ENCODE measurements around the gene MAPK14.

MAPK14 gene

DNA sequence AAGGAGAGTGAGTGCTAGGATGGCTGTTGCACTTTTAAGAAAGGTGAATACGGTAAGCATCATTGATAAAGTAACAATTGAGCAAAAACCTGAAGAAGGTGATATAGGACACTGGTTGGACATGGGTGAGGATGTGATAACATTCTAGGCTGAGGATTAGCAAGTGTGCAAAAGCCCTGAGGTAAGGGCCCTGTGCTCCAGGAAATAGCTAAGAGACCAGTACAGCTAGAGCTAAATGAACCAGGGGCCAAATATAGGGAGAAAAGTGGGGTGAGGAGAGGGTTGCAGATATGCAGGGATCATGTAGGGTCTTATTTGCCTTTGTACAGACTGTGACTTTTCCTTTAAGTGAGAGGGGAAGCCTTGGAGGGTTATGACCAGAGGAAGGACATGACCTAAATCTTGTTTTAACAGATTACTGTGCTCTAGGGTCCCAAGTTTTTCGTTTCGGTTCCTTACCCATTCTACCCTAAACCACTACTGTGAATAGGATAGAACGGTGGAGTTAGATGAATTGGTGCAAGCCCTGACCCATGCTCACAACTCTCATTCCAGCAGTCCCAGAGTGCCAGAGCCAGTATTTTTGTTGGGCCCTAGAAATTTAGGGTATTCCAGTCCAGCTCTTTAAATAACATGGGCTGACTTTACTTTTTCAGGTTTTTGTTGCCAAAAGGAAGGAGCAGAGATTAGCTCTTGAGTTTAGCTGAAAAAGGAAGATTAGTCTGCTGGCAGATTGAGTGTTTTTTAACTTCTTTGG lies 10.7 kb downstream of the MAPK14 start:
- no peak for DNase-seq

DNA sequence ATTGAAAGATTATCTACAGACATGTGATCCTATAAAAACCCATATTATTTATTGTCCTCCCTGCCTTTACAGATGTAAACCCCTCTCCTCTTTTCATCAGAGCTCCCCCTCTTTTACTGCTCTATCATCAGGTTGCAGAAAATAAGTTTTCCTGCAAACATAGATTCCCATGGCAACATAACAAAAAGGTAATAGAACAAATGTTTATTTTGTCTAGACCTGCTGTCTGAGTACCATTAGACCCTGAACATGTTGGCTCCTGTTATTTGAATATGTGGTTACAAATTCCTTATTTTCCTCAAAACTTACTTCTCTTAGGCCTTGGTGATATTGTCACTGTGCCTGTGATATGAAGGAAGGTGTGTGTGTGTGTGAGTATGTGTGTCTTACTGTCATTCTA lies 11.5 kb downstream of the MAPK14 start:
- no peak for DNase-seq

DNA sequence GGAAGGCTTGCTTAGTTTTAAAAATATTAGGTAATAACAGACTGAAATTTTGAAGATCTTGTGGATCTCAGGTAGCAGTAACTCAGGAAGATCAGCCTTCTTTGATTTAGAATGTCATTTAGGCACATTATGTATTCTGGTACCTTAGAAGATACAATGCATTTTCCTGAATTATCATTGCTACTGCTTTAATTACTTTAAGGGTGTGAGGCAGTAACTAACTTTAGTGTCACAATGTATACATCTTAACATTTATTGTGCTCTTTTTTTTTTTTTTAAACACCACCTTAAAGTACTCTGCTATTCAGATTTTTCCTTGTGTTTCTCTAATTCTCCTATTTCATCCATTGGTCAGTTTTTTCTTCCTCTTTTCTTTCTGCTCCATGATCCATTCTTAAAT lies 13.3 kb downstream of the MAPK14 start:
- no peak for DNase-seq

DNA sequence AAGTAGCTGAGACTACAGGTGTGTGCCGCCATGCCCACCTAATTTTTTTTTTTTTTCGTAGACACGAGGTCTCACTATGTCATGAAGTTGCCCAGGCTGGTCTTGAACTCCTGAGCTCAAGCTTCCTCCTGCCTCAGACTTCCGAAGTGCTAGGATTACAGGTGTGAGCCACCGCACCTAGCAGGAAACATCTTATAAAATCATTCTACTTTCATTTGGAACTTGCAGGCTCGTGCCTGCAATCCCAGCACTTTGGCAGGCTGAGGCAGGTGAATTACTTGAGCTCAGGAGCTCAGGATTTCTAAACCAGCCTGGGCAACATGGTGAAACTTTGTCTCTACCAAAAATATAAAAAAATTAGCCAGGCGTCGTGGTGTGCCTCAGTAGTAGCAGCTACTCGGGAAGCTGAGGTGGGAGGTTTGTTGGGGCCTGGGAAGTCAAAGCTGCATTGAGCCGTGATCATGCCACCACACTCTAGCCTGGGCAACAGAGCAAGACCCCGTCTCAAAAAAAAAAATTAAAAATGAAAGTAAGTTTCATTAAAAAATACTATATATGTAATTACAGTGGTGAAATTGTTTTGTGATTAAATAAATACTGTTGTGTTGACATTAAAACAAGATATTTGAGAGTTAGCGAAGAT lies 15.1 kb downstream of the MAPK14 start:
- no peak for DNase-seq

DNA sequence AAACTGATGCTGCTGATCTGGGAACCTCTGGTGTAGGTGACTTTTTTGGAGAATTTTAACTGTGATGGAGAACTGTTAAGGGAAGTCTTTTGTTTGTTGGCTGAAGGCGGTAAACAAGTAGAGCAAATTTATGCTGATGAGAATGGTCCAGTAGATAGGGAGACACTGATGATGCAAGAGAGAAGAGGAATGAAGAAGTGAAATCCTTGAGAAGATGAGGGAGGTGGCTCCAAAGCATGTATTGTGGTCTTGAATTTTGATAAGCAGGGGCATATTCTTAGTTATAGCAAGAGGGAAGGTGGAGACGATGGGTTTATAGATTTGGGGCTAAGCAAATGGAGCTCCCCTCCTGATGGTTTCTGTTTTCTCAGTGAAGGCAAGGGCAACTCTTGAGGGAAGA lies 22.0 kb downstream of the MAPK14 start:
- DNase-seq: no peak

DNA sequence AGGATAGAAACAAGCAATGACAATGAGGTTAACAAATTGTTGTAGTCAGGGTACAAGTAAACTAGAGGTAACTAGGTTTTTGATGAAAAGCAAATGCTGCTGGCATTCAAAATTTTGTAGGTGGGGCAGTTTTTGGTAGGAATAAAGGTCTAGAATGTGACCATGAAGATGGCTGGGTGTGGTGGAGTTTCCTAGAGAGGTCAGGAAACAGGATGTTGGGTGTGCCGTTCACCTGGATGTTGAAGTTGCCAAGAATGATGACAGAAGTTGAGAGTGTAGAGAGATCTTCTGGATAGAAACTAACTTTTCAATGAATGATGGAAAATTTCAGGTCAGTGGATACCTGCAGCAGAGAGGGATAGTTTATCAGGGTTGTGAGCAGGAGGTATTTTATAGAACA lies 22.7 kb downstream of the MAPK14 start:
- no peak for DNase-seq

DNA sequence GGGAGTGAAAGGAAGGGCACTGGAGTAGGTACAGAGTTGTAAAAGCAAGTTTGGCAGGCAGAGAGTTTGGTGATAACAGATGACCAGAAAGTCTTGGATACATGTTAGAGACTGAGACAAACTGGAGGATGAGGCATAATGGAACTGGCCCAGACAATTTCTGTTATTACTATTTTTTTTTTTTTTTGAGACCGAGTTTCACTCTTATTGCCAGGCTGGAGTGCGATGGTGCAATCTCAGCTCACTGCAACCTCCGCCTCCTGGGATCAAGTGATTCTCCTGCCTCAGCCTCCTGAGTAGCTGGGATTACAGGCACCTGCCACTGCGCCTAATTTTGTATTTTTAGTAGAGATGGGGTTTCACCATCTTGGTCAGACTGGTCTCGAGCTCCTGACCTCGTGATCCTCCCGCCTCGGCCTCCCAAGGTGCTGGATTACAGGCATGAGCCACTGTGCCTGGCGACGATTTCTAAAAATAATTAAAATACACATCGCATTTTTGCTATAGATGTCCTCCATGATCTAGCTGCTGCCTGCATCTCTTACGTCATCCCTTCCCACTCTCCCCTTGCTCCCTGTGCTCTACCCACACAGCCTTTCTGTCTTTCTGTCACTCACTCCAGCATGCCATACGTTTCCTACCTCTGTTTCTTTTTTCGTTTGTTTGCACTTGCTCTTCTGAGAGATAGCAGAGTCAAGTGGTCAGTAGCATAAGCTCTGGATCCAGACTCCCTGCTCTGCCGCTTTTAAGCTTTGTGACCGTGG lies 23.5 kb downstream of the MAPK14 start:
- DNase-seq: no peak

DNA sequence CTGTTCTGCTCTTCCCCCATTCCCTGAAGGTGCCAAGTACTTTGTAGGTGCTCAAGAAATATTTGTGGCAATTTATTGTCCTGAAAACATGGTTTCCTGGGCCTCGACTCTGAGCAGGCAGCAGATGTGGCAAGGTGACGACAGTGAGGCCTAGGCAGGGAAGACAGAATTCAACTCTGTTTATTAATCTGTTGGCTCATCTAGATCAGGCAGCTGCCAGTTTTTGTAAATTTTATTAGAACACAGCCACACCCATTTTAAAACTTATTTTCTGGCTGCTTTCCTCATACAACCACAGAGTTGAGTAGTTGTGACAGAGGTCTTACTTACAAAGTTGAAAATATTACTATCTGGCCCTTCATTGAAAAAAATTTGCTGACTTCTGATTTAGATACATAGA lies 24.5 kb downstream of the MAPK14 start:
- no peak for DNase-seq

DNA sequence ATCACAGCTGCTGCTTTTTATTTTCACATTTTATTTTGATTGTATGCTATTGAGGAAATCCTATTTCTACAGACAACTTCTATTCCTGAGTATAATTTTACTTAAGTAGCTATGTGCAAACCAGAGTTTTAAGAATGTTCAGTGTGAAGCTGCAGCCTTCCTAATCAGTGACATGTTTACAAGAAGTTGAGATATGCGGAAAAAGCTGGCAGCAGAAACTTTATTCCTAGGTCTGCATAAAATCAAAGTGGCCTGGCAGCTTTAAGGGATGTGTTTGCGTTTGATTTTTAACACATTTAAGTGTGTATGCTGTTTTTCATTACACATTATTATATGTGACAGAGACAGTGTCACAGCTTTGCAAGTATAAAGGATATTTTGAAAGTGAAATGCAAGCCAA lies 26.3 kb downstream of the MAPK14 start:
- no peak for DNase-seq

DNA sequence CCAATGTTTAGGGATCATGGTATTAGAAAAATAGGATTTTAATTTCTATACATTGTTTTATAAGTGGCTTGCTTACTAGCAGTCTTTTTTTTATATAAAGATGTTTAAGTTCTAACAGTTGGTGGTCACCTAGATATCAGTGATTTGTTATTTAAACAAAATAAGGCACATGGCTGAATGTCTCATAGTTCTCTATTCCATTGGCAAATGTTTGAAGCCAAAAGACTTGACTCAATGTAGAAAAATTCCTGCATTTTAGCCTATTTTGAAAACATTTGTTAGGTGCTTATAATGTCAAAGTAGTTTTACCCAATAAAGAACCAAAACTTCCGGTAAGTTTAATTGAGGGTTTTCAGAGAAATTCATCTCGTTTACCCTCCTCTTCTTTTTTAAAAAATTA lies 26.8 kb downstream of the MAPK14 start:
- DNase-seq: no peak

DNA sequence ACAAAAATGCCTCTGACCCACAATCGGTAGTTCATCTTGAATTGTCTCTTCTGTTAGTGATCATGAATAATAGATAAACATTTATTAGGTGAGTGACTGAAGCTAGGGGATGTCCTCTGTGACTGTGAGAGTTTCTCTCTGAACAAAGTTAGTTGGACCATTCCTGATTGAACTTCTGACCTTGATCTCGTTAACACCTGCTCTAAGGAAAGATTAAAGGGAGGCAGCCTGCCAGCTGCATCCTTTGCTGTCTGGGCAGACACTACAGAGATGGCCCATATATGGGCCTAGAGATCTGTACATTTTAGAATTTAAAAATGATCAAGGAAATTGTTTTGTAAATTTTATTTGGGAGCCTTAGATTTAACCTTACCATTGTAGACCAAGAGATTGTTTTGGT lies 27.3 kb downstream of the MAPK14 start:
- no peak for DNase-seq

DNA sequence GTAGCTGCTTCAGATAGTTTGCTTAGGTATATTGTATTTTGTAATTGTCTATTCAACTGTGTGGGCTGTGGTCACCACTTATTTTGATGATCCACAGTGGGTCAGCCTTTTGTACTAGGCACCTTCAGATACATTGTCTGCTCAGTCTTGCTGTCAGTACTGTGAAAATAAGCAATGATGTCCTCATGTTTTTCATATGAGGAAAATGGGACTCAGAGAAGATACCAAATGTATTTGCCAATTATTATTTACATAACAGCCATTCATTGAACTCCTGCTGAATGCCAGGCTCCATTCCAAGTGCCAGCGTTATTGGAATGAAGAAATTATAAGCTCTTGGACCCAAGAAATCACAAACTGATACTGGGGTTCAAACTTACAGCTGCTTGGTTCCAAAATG lies 28.6 kb downstream of the MAPK14 start:
- DNase-seq: no peak

DNA sequence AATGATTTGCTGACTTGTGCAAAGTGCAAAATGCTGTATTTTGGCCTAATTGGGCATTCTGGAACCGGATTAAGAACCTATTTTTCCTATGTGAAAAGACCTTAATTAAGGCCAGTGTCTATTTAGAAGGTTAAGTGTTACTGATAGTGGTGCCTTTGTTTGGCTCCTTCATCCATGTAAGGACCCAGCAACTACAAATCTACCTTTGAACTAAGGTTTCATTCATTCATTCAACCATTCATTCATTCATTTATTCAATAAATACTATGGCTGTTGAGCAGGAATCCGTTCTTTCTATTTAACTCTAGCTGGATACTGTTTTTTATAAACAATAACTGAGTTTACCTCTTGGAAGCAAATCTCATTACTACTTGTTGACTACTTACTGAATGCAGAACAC lies 33.6 kb downstream of the MAPK14 start:
- no peak for DNase-seq

DNA sequence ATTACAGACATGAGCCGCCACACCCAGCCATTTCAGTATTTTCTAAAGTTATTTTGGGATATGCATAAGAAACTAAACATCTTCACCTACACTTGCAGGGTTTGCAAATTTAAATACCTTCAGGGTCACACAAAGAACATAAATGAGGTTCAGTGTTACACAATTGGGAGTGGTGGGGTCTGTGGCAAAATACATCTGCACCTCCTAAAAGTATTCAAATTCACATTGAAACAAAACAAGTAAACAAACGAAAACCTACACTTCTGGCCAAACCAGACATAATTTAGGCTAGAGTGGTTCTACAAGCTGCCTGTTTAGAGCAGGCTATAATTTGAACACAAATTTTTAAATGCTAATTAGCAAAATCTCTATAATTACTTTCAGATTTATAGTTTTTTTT lies 34.6 kb downstream of the MAPK14 start:
- no peak for DNase-seq

DNA sequence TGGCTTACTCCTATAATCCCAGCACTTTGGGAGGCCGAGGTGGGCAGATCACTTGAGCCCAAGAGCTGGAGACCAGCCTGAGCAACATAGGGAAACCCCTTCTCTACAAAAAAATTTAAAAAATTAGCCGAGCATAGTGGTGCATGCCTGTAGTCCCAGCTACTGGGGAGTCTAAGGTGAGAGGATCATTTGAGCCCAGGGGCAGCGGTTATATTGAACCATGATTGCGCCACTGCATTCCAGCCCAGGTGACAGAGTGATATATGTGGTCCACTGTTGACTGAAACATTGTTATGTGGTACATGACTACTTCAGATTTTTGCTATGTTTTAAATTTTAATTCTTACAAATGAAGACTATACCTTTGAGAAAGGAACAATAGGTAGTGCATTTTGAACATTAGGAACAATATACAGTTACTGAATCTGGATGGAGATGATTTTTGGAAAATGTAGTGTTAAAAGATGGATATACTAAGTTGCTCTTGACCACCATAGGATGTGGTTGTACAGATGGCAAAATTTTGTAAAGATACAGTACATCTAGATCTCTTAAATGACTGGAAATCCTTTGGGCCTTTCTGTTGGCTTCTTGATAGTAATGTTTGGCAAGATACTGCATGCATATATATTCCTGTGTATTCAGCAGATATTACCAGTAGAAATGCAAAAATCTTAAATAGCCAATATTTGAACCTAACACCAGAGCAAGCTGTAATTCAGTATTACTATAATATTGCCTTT lies 35.9 kb downstream of the MAPK14 start:
- no peak for DNase-seq

DNA sequence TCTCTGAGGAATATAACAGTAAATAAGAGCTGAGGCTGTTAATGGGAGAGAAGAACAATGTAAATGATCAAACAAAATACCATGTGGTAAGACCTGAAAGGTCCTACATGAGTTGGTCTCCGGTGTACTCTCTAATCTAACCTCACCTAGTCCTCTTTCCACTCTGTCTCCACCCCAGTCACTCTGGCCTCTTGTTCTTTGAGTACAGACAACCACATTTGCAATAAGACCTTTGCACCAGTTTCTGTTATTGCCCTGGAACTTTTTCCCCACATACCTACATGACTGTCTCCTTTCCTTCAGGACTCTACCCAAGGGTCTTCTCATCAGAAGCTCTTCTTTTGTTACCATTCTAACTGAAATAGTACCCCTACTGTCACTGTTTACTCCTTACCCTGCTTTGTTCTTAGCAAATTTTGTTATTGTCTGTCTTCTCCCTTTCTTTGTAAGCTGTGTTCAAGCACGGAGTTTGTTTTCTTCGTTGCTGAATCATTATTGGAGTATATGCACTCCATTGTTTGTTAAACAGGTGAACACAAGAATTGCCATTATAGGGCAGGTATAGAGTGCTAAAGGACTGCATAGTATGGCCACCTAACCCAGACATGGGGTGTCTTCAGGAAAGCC lies 37.3 kb downstream of the MAPK14 start:
- DNase-seq: no peak

DNA sequence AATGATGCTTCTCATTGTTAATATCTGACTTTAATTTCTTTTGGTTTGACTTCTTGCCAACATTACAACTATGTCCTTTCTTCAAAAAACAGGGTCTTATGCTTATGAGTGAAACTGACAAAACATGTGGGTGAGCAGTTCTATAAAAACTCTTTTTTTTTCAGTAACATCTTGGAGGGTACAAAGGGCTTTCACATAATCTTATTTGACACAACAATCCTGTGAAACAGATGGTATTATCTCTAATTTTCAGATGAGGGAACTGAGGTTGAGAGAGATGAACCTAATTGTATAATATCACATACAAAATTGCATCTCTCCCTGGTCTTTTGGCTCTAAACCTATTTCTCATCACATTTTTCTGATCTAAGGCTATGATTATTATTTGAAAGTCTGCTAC lies 38.3 kb downstream of the MAPK14 start:
- no peak for DNase-seq

DNA sequence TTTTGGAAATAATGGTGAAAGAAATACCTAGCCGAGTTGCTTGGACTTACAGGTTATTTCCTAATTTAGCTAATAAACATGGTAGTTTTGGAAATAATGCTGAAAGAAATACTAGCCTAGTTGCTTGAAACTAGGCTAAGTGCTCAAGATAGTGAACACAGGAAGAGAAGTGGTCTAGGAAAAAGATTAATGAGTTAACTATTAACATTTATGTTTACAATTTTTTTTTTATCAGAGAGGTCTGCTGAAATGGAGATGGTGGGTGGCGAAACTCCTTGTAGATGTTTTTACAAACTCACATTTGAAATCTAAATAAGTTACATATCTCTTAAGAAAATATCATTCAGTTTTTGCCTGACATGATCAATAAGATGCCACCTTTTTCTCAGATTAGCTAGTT lies 39.2 kb downstream of the MAPK14 start:
- DNase-seq: no peak

DNA sequence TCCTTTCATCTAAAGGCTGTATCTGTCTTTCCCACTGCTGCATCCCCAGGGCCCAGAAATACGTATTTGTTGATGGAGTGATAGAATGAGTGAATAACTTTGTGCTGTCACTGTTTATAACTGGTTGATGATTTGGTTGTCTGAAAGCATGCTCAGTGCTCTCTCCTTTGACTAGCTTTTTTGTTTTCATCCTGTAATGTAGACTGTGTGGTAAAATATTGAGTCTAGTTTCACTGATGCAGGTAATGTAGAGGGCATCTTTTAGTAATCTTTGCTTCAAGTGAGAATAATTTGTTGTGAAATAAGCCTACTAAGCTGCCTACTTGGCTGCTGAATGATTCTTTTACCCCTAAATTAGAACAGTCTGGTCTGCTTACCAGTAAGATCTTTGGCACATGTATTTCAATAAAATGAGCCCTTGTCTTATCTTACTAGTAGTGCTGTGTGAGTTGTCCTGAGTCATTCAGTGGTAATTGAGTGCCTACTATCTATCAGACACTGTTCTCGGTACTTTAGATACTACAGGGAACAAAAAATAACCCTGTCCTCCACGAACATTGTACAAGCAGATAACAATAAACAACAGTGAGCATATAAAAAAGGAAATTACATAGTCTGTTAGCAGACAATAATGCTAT lies 39.9 kb downstream of the MAPK14 start:
- no peak for DNase-seq

DNA sequence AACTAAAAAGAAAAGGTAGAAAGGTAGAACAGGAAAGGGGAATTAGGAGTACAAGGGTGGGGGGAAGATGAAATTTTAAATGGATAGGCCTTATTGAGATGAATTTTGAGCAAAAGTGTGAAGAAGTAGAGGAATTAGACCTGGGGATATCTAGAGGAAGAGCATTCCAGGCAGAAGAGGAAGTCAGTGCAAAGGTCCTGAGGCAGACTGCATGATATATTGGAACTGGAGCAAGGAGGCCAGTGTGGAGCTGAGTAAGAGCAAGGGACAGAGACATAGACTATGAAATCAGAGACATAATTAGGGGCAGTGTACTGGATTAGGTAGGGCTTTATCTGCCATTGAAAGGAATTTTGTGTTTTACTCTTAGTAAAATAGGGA lies 40.4 kb downstream of the MAPK14 start:
- no peak for DNase-seq

DNA sequence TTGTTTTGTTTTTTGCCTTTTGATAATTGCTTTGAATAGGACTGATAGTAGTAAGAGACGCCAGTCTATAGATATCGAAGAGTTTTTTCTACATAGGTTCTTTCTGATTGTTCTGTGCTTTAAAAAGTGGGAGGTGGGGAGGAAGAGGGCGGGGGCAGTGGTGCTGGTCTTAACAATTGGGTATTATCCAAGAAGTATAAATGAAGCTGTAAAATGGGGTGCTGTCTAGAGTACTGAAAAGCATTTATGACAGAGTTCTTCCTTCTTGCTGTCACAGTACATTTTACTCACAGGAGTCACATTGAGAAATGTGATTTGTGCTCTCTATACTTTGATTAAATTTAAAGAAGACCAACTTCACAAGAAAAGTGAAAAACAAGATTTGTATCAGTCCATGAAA lies 41.0 kb downstream of the MAPK14 start:
- no peak for DNase-seq

DNA sequence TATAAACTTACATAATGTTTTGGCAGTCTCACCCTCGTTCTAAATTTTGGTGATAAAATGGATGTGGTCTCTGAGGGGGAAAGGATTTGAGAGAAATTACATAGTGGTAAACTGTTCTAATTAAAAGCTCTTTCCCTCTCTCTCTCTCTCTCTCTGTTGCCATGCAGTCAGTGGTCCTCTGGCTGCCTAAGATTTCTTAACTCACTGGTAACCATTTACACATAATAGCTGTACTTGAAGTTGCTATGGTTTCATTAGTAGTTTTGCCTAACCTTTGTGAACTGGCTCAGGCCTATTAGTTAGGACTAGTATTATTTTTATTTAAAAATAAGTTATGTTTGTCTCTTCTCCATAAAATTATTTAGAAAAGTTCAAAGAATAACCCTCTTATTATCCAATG lies 42.0 kb downstream of the MAPK14 start:
- no peak for DNase-seq

DNA sequence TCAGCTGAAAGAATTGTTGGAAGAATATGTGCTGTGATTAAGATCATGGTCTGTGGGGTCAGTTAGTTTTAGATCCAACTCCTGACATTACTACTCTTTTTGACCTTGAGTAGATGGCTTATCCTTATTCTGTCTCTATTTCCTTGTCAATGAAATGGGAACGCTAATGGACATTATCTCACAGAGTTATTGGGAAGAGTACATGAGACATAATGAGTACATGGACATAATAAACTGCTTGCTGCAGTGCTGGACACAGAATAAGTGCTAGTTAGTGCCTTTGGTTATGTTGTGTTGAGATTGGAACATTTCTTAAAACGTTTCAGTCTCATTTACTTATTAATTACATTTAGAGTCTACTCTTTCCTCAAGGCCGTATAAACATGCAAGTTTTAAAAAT lies 42.6 kb downstream of the MAPK14 start:
- DNase-seq: no peak

Data from stimulated activated CD4-positive, alpha-beta T cell treated with anti-CD3 and anti-CD28 coated beads, Interleukin-1b, Interleukin-23, amount 100 ng/mL, for 48 hours (primary cell).